Testis (tissue), 2 donors: Measurements from ENCODE around the gene CYSLTR1.

ENCODE experiments used
- POLR2A ChIP-seq: fragments of 450-650 bp; IDR thresholded peaks from one replicate; pipeline ENCODE4 v1.6.1; 2017; ENCODE audit warnings: antibody characterized with exemption, mild to moderate bottlenecking, moderate library complexity
- TF ChIP-seq, protein P1 (sequence below), 3 experiments: fragments of 450-650 bp in 2 of 3; fragments of 200-600 bp in 1 of 3; sonication (generic) in 1 of 3; IDR thresholded peaks; one replicate each; pipeline ENCODE4 v1.5.1; 2016 to 2019; ENCODE audit warnings: antibody characterized with exemption in 3 of 3, mild to moderate bottlenecking in 2 of 3, moderate library complexity in 1 of 3

DNA sequence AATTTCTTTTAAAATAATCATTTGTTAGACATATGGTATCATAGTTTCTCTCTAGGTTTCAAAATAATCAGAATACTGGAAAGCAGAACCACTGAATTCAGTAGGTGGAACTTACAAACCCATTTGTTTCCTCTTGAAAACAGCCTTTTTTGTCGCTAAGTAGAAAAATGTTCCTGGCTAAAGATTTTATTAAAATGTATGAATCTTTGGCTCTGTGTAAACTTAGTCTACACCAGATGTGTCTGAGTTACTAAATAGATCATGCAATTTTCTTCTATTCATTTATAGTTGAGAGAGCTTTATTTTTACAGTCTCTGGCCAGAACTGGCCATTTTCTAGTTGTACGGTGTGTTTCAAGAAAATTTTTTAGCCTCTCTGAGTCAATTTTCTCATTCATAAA lies 1.0 kb downstream of the CYSLTR1 start:
- no peak for TF ChIP-seq POLR2A
- TF ChIP-seq, protein P1, sequence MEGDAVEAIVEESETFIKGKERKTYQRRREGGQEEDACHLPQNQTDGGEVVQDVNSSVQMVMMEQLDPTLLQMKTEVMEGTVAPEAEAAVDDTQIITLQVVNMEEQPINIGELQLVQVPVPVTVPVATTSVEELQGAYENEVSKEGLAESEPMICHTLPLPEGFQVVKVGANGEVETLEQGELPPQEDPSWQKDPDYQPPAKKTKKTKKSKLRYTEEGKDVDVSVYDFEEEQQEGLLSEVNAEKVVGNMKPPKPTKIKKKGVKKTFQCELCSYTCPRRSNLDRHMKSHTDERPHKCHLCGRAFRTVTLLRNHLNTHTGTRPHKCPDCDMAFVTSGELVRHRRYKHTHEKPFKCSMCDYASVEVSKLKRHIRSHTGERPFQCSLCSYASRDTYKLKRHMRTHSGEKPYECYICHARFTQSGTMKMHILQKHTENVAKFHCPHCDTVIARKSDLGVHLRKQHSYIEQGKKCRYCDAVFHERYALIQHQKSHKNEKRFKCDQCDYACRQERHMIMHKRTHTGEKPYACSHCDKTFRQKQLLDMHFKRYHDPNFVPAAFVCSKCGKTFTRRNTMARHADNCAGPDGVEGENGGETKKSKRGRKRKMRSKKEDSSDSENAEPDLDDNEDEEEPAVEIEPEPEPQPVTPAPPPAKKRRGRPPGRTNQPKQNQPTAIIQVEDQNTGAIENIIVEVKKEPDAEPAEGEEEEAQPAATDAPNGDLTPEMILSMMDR (IDR thresholded peaks at IDR 0.05) = no peak
